Endothelial cell of coronary artery (primary cell): Measurements from ENCODE around the gene ACTL9. TPM values are rescaled to one million over a fixed set of nuclear protein-coding genes. Genes with fewer than 3 reads are reported as not detected.

Experiments
- total RNA-seq: library from RNA; depleted of rRNA; stranded (reverse); fragments of >200 nt; gene quantifications from 2 replicates; pipeline ENCODE4 v1.2.3, GENCODE V29; 2014

ACTL9 gene, protein sequence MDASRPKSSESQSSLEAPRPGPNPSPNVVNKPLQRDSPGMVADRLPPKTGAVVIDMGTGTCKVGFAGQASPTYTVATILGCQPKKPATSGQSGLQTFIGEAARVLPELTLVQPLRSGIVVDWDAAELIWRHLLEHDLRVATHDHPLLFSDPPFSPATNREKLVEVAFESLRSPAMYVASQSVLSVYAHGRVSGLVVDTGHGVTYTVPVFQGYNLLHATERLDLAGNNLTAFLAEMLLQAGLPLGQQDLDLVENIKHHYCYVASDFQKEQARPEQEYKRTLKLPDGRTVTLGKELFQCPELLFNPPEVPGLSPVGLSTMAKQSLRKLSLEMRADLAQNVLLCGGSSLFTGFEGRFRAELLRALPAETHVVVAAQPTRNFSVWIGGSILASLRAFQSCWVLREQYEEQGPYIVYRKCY
- not detected in 2 replicates for total RNA-seq

DNA sequence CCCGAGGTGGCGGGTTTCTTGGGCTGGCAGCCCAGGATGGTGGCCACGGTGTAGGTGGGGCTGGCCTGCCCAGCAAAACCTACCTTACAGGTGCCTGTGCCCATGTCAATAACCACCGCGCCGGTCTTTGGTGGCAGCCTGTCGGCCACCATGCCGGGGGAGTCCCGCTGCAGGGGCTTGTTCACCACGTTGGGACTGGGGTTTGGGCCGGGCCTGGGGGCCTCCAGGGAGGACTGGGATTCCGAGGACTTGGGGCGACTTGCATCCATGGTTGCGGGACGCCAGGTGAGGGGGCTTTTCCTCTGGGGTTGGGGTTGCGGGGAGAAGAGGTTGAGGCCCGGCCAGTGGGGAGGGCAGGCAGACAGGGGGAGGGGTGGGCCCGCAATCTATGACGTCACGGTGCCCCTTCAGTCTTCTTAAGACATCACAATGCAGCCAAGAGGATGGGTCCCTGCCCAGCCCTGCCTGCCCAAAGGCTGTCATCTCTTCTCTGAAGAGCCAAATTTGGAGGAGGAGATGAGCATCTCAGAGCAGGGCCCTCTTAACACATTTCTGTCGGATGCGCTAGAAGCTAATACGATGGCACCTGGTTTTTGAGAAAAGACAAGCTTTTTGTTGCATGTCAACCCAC, at the start of gene ACTL9:
ACTL9 (minus strand) TSS at position 363 of the 631 bp plus-strand sequence; CDS start at position 269, 94 bp downstream.

DNA sequence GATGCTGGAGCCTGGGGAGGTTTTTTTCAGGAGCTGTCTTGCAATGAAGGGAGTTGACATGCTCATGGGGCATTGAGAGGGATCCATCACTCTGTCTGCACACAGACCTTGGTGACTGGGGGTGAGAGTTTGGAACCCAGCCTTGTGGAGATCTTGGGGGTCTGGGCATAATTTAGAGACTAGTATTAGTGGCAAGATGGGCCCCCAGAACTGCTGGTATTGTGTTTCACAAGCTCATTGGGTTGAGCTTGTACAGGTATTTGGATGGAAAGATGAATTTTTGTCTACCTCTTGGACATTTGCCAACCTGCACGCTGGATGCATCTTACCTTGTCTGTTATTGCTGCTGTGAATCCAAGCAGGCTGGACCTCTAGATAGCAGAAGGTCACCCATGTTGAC, 22.7 kb upstream of the ACTL9 start, which contains the start of gene OR2Z1:
OR2Z1 (plus strand) TSS at position 301 of the 400 bp plus-strand sequence. CDS start 9,395 bp downstream, outside the sequence.

Other genes with a start within 250 kb of the ACTL9 start
- not detected in 2 replicates for gene PRAM1, start 196.2 kb downstream of the ACTL9 start, total RNA-seq
- 2.7 and 5.9 TPM in 2 replicates for gene ZNF414, start 184.6 kb downstream of the ACTL9 start, total RNA-seq
- 0.09 and 0.28 TPM in 2 replicates for gene MYO1F, start 121.4 kb downstream of the ACTL9 start, total RNA-seq
- gene ADAMTS10, start 88.1 kb downstream of the ACTL9 start, total RNA-seq: 2.2 and 11.6 TPM in 2 replicates
- gene NFILZ, start 68.2 kb downstream of the ACTL9 start, total RNA-seq: not detected in 2 replicates
- gene OR2Z1, start 22.8 kb upstream of the ACTL9 start, total RNA-seq: not detected in 2 replicates
- 0.54 and 4.1 TPM in 2 replicates for gene ZNF558, start 133.5 kb upstream of the ACTL9 start, total RNA-seq
- gene MBD3L1, start 133.6 kb upstream of the ACTL9 start, total RNA-seq: not detected in 2 replicates